SK-N-SH (cell line): ENCODE measurements around the gene EPB41L4B.

Experiments
- CTCF ChIP-seq: fragments of 200-600 bp; sonication (generic); IDR thresholded peaks from 2 replicates; pipeline ENCODE4 v1.6.1; 2017; ENCODE audit warnings: antibody characterized with exemption, mild to moderate bottlenecking, moderate library complexity
- FOSL2 ChIP-seq: IDR thresholded peaks from 2 replicates; pipeline ENCODE4 v1.4.0; 2012; ENCODE audit warnings: low read depth, mild to moderate bottlenecking, moderate library complexity, borderline replicate concordance
- POLR2AphosphoS5 ChIP-seq: IDR thresholded peaks from 2 replicates; pipeline ENCODE4 v1.6.1; 2012; ENCODE audit warnings: low read depth, low read length

GRCh38 chr9:109317311-109317978, 3.4 kb downstream of the EPB41L4B start:
- TF ChIP-seq POLR2AphosphoS5 (no peak), FOSL2 (no peak), CTCF (no peak)
